ENCODE data around the gene CDAN1. TPM values are rescaled to one million over a fixed set of nuclear protein-coding genes. Genes with fewer than 3 reads are reported as not detected.
"Not testable (repeated sequence)": the region's sequence is repeated elsewhere in the genome, so short reads cannot be mapped to it uniquely, and the experiment has no call there.

Gene CDAN1
- total and polyA plus RNA-seq, 2 of the 8 experiments (the other 6 are each of a cell fraction or from before 2014, with no cell fraction given): 4.5 to 18.6 TPM

- H3K4me2 ChIP-seq (ENCODE audit: insufficient read depth in 1 of 2, low read depth in 2 of 2, low read length in 2 of 2); H3K27me3 ChIP-seq (replicated peaks in 1 of 4; ENCODE audit: control insufficient read depth in 3 of 4, extremely low read depth in 1 of 4, insufficient read depth in 3 of 4, low read length in 3 of 4); H4K8ac ChIP-seq (ENCODE audit: extremely low read depth, insufficient read depth, low read length): not testable (repeated sequence)
Observed at GRCh38 chr15:42680142-42680482, 56.8 kb downstream of the CDAN1 start.

More at GRCh38 chr15:42680142-42680482, 56.8 kb downstream of the CDAN1 start:
- H3K79me1 ChIP-seq (ENCODE audit: low read depth, low read length); H2BK120ac ChIP-seq (replicated peaks; ENCODE audit: low read depth, low read length); H4K20me1 ChIP-seq (replicated peaks in 1 of 2; ENCODE audit: control insufficient read depth in 1 of 2, insufficient read depth in 2 of 2, low read length in 2 of 2); DNase-seq (ENCODE audit: low read depth in 1 of 2, low spot score in 2 of 2); H2BK15ac ChIP-seq (ENCODE audit: low read length); H3K4me3 ChIP-seq (ENCODE audit: extremely low read depth in 1 of 4, insufficient read depth in 2 of 4, low read depth in 3 of 4, low read length in 4 of 4); H3K4me1 ChIP-seq (replicated peaks in 1 of 4; ENCODE audit: control insufficient read depth in 3 of 4, insufficient read depth in 4 of 4, low read length in 3 of 4); H2AFZ ChIP-seq (ENCODE audit: low read length); H3K27ac ChIP-seq (ENCODE audit: low read depth, low read length); H4K5ac ChIP-seq (ENCODE audit: insufficient read length, low read depth, low read length); FAIRE-seq; H2BK5ac ChIP-seq (ENCODE audit: low read depth, low read length); H2BK20ac ChIP-seq (ENCODE audit: low read length); H3K4ac ChIP-seq (replicated peaks; ENCODE audit: insufficient read length, low read depth, low read length); H3K14ac ChIP-seq (ENCODE audit: insufficient read length); POLR2A ChIA-PET (ENCODE audit: partially characterized antibody); H2AK5ac ChIP-seq (ENCODE audit: low read depth, low read length); H4K91ac ChIP-seq (replicated peaks; ENCODE audit: insufficient read length, low read length); H3K23me2 ChIP-seq (ENCODE audit: low read depth, low read length); H3K56ac ChIP-seq (replicated peaks; ENCODE audit: insufficient read length, low read depth, low read length); H3K18ac ChIP-seq (ENCODE audit: extremely low read depth, low read length); H3K9me3 ChIP-seq (ENCODE audit: insufficient read depth in 2 of 2, low read depth in 1 of 2, low read length in 1 of 2); H3K79me2 ChIP-seq (ENCODE audit: control insufficient read depth in 1 of 2, insufficient read depth in 2 of 2, low read length in 2 of 2); H2BK12ac ChIP-seq (ENCODE audit: low read depth, low read length); H3K23ac ChIP-seq (ENCODE audit: insufficient read length); H3K9ac ChIP-seq (replicated peaks in 1 of 4; ENCODE audit: extremely low read depth in 1 of 4, low read depth in 3 of 4, low read length in 3 of 4): not testable (repeated sequence)
- peaks cover 2 to 21% (median 8%) of the 10 kb centered on the region in 4 experiments; a peak in 5 of 8 replicates for H3K36me3 ChIP-seq (ENCODE audit: control insufficient read depth in 2 of 4, insufficient read depth in 4 of 4, low read length in 3 of 4)
- 90% methylated on average over 5 of the region's 5 CpGs; no CpG with 5 or more reads in 1 of the 2 experiments for WGBS, 2 experiments (ENCODE audit: extremely low coverage in 1 of 2, insufficient coverage in 1 of 2, insufficient read length in 1 of 2, insufficient replicate concordance in 2 of 2, low coverage in 1 of 2, low lambda C conversion rate in 2 of 2, missing lambda C conversion rate in 1 of 2)
- CTCF ChIA-PET (ENCODE audit: partially characterized antibody): interaction anchor here (1.2 kb wide), 1 partner anchor 595 kb away, joined by 3 read pairs; no protein-coding TSS in a partner anchor
